HL-60/S4 treated with phorbol 12-myristate 13-acetate at 8.2 ng/mL for 4 days and 3 days (cell line): ENCODE results near the gene GAS2.

ENCODE experiments used
- in situ Hi-C: fragments of 300-500 bp; cut with MboI; formaldehyde crosslinking; loops from 2 replicates; pipeline ENCODE4 v1.15.0; 2022; ENCODE audit warnings: low sequenced_read_pairs

The GAS2 gene

DNA sequence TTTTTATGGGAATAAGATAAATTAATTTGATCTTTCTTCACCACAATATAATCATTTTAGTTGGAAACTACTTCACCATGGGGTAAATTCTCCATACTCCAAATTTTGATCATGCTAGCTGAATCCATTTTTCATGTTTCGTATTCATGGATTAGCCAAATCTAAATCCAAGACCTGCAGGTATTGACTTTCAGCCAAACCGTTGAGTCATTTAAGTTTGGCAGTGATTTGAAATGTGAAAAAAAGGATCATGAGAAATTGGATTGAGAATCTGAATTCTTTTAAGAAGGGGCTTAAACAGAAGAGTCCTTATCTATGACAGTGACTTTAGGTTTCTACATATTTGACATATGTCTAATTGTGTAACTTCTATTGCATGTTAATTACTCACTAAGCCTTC is 5.3 kb downstream of the GAS2 start:
- in situ Hi-C loops, result no loop called here

DNA sequence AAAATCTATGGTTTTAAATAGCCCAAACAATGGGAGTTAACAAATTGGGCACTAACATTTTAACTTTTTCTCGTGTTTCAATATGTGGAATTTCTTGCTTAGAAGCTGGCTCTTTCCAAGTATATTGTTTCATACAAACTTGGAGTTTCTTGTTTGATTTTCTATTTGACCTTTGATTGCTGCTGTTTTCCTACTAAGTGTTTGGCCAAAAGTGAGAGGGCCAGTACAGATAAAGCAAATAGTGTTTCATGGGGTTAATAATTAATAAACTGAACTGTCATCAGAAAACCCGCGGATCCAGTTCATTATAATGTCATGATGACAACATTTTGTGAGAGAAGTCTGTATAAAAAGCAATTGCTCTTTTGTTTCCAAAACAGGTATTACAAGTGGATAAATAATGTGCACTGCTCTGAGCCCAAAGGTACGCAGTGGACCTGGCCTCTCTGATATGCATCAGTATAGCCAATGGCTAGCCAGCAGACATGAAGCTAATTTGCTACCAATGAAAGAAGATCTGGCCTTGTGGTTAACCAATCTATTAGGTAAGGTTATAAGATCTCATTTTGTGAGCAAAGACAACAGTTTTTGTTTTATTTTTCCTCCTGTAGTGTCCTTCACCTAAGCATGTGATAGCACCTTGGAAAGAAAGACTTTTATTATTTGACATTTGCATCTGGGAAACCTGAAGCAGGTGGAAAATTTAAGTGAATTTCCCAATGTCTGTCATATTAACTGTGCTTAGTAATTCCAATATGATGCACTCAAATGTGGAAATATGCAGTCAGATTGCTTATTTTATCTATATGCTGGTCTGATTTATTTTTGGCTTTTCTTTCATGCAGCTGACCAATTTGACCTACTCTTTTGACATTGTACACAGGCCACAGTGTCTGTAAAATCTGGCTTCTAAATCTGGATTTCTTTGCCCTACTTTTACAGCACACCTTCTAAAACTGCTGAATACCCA is 8.3 kb downstream of the GAS2 start:
- in situ Hi-C loops, result no loop called here

DNA sequence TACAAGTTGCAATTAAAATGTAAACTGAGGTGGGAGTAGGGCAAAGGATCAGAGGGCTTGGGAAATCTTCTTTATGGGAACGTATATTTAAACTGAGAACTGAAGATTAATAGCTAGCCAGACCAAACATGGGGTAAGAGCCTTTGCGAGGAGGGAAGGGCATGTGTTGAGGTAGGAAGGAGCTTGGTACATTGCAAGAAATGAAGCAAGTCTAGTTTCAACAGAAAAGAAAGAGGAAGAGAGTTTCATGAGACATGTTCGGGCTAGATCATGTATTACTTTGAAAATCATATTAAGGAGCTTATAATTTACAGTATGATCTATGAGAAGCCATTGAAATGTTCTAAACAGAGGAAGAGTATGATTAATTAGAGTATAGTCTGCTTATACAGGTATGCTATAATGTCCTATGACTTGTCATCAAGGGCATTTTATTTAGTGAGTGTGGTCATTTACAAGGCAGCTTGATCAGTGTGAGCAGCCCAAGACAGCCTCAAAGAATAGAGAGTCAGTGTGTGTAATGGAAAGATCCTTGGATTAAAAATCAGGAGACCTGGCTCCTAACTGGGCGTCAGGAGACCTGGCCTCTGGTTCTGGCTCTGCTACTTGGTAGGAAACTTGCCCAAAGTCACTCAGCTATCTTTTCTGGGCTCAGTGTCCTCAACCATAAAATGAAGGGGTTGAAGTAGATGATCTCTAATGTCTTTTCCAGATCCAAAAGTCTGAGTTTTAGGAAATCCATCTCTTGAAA is 10.9 kb downstream of the GAS2 start:
- in situ Hi-C loops, result no loop called here

DNA sequence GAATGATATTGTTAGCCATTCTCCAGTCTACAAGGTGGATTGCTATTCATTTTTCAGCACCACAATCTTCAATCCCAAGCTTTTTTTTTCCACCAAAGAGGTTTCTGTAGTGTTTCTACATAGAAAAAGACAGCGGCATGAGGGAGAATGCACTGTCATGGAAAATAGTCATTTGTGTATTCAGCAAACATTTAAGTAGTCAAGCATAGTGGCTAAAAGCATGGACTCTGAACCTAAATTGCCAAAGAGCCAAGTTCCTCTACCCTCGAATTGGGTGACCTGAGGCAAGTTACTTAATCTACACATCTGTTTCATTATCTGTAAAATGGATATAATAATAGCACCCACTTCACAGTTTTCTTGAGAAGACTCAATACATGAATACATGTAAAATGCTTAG is 14.2 kb downstream of the GAS2 start:
- in situ Hi-C loops, result no loop called here

DNA sequence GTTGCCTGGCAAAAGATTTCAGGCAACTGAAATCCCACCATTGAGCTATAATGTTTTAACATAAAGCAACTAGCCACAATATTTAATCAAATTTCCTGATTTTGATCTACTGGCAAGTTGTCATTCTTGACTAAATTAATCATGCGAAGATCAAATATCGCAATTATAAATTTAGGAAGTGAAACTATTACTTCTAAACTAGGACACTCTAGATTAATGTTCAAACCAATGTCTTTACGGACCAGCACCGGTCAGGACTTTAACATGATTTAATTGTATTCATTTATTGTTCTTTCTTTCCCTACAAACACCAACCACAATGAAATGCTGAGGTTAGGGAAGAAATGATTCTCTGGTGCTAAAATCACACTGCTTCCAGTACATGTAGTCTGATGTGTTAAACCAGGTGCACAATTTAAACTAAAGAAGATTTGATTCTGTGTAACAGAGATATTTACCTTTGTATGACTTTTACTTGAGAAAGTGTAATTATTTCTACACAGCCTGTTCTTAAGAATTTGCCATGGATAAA is 14.9 kb downstream of the GAS2 start:
- in situ Hi-C loops, result no loop called here

DNA sequence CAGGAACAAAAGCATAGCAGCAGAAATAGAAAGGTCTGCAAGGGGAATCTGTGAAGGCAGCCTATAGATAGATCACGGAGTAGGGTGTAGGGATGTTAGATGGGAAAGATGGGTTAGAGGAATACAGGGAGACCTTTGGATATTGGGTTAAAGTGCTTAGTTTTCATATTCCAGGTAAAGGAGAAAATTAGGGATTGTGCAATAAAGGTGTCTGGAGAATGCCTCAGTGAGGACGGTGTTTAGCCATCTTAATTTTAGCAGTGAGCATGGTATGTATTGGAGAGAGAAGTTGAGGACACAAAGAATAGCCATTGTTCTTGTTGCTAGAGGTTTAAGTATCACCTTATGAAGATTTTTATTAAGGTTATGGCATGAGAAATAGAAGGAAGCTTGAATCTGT is 17.7 kb downstream of the GAS2 start:
- in situ Hi-C loops, result no loop called here

DNA sequence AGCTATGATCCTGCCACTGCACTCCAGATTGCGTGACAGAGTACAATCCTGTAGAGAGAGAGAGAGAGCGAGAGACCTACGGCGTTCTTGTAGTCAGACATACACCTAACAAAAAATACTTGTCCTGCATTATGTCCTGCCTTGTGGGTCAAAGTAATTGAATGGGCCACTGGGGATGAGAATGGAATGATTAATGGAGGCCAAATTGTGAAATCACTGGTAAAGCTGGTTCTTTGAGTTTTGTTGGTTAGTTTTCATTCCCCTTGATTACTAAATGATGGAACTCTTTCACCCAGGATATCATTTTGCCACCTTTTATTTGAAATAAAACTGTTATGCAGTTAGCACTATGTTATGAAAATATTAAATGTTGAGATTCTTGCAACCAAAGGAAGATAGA is 18.7 kb downstream of the GAS2 start:
- in situ Hi-C loops, result no loop called here

DNA sequence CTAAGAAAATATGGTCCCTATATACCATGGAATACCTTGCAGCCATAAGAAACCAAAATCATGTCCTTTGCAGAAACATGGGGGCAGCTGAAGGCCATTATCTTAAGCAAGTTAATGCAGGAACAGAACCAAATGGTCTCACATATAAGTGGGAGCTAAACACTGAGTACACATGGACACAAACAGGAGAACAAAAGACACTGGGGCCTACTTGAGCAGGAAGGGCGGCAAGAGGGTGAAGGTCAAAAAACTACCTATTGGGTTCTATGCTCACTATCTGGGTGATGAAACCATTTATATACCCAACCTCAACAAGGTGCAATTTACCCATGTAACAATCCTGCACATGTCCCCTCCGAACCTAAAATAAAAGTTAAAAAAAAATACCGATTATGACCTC is 22.5 kb downstream of the GAS2 start:
- in situ Hi-C loops, result no loop called here

DNA sequence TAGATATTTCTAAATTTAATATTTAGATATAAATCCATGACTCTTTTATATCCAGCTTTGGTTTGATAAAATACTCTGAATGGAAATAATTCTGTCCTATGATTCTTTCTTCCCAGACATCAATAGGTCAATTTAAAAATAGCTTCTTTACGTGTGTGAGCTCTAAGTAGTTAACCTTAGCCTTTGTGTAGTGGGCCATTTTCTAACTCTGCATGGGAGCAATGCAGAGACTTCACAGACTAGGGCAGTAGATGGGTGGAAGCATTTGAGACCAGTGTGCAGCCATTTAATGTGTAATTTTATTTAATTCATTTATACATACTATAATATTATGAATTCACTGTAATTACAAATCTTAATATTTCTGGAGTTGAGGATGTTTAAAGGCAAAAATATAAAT is 23.8 kb downstream of the GAS2 start:
- in situ Hi-C loops, result no loop called here

DNA sequence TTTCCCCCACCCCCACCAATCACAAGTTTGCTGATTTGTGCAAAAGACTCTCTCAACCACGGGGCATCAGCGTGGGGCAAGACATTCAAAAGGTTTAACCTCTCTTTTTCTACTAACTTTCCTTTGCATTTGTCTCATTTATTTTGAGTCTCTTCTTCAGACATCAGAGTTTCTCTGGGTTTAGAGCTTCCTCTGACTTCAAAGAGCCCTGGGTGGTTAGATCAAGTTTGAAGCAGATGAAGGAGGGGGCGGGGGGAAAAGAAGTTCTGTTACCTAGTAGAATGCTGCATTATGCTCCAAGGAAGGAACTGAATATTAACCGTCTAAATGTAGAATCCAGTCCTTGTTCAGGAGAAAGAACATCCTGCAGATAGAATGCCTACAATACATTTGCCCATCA is 24.5 kb downstream of the GAS2 start:
- in situ Hi-C loops, result no loop called here

DNA sequence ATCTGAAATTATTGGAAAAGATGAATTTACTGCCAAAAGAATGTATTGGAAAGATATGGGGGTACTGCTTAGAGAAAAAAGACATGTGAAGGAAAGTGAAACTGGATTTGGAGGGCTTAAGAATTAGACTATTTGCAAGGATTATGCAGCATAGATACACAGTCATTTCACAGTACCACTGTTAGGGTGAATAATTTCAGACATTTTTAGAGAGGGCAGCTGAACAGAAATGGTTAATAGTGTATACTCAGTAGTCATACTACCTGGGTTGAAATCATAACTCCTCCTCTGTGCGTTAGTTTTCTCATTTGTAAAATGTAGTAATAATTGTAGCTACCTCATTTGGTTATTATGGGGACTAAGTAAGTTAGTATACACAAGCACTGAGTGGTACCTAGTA is 33.0 kb downstream of the GAS2 start:
- in situ Hi-C loops, result no loop called here

DNA sequence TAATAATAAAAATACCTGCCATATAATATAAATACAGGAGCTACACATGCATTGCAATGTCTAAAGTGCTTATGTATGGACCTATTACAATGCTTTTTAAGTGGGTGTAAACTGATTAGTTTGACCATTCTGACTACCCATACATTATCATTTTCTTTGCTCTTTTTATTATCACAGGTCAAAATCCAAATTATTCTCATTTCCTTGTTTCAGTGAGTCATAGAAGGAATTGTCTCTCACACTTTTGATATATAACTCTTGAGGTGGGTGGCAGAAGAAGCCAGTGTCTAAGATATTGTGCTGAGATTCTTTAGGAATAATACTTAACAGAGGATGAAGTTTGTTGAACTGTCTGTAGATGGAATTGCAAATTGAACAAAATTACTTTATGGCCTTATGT is 35.6 kb downstream of the GAS2 start:
- in situ Hi-C loops, result no loop called here

DNA sequence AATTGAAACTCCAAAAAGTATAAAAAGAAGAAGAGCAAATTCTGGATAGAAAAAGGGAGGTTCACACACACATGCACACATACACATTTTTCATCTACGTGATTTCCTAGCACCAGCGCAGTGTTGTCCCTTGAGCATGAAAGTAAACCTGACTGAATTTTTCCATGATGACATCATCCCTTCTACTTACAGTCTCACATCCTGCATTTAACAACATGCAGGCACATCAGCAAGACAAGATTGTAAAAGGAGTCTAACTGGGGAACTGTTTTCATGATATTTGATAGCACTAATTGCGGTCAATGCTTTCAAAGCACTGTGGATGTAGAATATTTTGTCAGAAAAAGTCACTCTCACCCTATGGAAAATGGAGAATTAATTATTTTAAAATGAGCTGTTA is 36.6 kb downstream of the GAS2 start:
- in situ Hi-C loops, result no loop called here

DNA sequence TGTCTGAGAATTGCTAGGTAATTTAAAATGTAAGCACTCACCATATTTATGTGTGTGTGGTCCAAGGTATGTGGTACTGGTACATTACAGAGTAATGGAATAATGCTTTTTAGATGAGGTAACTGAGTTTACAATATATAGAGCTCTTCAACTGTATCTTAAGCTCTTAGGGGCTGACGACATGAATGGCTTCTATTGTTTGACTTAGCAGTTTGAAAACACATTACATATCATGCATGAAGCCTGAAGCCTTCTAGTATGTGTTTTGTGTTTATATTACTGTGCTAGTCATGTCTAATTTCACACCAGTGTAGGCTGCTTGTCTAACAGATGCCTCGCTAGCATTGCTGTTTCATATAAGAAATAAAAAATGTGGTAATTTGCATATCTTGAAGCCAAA is 37.2 kb downstream of the GAS2 start:
- in situ Hi-C loops, result no loop called here

DNA sequence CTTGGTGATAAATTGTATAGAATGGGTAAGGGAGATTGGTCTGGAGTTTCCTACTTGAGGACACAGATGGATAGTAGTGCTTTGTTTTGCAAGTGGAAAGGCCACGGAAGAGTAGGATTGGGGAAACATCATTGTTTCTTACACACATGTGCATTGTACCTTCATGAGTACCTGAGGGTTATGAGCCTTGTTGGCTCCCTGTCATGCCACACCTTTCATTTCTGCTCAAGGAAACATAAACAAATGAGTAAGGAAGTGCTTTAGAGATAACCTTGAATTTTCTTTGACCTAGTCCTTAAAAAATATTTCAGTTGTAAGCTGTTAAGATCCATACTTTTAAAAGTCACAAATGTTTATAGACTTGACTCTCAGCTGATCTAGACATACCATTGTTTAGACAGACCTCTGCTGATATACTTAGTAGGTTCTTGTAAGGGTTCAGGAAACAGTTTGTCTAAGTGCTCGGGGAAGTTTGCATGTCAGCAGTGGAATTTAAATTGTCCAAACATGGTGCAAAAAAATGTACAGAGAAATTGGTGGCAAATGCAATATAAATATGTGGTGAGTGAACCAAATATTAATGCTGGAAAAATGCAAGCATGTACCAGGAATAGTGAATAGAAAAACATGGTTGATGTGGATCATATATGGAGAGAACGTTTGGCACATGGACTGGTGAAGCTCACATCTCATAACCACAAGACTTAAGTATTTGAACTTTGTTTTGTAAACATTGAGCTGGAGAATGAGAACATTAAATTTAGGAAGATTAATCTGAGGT is 40.9 kb downstream of the GAS2 start:
- in situ Hi-C loops, result no loop called here

DNA sequence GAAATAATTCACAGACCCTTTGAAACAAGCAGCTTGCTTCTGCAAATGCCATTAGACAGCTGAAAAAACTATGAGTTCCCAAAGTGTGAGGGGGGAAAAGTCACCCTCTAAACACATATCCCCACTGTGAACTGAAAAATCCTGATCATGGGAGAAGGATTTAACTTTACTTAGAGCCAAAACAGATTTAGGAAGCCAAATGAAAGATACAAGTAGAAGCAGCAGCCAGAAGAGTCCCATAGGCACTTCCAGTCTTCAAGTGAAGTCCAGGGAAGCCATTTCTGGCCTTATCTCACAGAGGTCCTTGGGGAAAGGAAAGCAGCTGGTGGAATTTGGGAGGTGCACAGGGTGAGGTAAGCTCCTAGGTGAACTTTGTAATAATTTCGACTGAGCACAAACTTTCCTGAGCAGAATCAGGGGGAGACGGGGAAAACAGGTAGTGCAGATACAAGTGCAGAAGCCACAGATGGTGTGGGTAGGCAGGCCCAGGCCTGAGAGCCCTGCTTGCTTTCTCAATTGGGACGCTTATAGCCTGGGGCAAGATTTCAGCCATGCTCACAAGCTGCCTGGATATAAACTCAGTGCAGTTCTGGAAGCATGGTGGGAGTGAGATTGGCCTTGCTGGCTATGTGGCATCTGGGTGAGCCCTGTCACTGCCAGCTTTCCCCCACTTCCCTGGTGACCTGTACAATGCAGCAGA is 44.8 kb downstream of the GAS2 start:
- in situ Hi-C loops, result no loop called here

DNA sequence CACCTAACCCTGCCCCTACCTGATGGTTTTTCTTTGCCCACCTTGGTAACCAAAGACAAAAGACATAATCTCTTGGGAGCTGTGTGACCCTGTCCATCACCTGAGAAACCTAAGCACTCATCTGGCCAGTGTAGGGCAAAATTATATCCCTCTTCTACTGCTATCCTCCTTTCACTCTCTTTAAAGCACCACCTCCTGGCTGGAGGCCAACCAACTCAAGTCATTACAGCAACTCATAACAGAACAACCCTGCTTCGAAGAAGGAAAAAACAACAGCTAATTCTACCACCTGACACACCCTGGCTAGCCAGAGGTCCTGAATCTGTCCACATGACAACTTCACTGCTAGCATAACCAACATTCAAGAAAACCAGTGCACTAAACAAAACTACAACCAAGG is 45.5 kb downstream of the GAS2 start:
- in situ Hi-C loops, result no loop called here

DNA sequence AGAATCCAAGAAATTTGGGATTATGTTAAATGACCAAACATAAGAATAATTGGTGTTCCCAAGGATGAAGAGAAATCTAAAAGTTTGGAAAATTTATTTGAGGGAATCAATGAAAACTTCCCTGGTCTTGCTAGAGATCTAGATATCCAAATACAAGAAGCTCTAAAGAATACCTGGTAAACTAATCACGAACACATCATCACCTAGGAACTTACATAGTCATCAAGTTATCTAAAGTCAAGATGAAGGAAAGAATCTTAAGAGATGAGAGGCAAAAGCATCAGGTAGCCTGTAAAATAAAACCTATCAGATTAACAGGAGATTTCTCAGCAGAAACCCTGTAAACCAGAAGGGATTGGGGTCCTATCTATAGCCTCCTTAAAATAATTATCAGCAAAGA is 46.9 kb downstream of the GAS2 start:
- in situ Hi-C loops, result no loop called here

DNA sequence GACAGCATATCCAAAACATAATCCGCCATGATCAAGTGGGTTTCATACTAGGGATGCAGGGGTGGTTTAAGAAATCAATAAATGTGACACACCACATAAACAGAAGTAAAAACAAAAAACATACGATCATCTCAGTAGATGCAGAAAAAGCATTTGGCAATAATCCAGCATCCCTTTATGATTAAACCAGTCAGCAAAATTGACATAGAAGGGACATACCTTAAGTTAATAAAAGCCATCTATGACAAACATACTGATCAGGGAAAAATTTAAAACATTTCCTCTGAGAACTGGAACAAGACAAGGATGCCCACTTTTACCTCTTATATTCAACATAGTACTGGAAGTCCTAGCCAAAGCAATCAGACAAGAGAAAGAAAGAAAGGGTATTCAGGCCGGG is 49.6 kb downstream of the GAS2 start:
- in situ Hi-C loops, result no loop called here

DNA sequence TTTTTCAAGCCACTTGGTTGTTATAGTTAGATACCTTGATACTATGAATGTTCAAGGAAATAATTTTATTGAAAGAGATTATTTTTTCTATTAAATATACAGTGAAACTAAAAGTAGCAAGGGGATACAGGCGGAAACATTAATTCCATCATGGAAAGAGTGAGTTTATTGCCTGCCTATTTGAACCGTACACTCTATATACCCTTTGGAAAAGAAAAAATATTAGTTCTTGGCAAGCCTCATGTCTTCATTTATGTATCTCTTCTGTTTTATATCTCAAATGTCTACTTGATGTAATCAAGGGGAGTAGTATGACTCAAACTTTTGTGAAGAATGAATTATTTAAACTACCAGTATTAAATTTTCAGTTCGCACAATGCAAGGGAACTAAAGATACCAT is 54.0 kb downstream of the GAS2 start:
- in situ Hi-C loops, result no loop called here

DNA sequence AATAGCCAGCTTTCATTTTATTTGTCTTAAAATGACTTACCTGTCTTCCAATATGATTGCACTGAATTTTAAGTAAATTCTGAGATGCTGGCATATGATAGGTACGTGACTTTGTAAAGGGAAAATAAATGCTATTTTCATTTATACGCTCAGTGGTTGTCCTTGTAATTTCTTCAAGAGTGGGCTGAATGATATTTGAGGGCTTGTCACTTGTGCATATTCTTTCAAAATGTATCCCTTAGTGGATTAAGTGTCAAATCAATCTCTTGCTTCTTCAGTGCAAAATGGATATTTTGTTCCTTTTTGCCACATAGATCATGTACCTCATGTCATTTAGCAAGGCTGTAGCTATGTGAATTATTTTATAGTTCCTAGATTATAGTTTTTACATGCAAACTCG is 56.9 kb downstream of the GAS2 start:
- in situ Hi-C loops, result no loop called here
